LNCAP (cell line): Measurements from ENCODE around the gene CD48.

Source experiments
- CTCF ChIP-seq: fragments of 450-650 bp; IDR thresholded peaks from 2 replicates; pipeline ENCODE4 v1.5.1; 2017; ENCODE audit warnings: mild to moderate bottlenecking

Gene CD48

GRCh38 chr1:160634543-160635491 lies 76.8 kb downstream of the CD48 start:
- no peak for TF ChIP-seq CTCF

GRCh38 chr1:160633330-160633903 lies 78.2 kb downstream of the CD48 start:
- no peak for TF ChIP-seq CTCF

- TF ChIP-seq CTCF: no peak
Observed at GRCh38 chr1:160631983-160632625, 79.5 kb downstream of the CD48 start.

GRCh38 chr1:160630523-160631451 lies 80.8 kb downstream of the CD48 start:
- TF ChIP-seq CTCF: no peak

- TF ChIP-seq CTCF: no peak
Observed at GRCh38 chr1:160629286-160630210, 82.1 kb downstream of the CD48 start.

GRCh38 chr1:160628799-160629263 lies 82.8 kb downstream of the CD48 start:
- TF ChIP-seq CTCF: no peak
